T-helper 2 cell (primary cell): ENCODE data around the gene SYPL2.
"Not testable (repeated sequence)": the region's sequence is repeated elsewhere in the genome, so short reads cannot be mapped to it uniquely, and the experiment has no call there.

ENCODE experiments used
- DNase-seq, 5 experiments: peaks; one replicate each; pipeline versions ENCODE4 v3.0.0 to v3.0.0-alpha.2; 2012 to 2022
- total RNA-seq, 2 donors: gene quantifications; one replicate each; lab custom pipeline; 2026; lab: John Stamatoyannopoulos, UW

Gene SYPL2
- total RNA-seq: 0 to 0.07 reads per million in 2 donors

DNA sequence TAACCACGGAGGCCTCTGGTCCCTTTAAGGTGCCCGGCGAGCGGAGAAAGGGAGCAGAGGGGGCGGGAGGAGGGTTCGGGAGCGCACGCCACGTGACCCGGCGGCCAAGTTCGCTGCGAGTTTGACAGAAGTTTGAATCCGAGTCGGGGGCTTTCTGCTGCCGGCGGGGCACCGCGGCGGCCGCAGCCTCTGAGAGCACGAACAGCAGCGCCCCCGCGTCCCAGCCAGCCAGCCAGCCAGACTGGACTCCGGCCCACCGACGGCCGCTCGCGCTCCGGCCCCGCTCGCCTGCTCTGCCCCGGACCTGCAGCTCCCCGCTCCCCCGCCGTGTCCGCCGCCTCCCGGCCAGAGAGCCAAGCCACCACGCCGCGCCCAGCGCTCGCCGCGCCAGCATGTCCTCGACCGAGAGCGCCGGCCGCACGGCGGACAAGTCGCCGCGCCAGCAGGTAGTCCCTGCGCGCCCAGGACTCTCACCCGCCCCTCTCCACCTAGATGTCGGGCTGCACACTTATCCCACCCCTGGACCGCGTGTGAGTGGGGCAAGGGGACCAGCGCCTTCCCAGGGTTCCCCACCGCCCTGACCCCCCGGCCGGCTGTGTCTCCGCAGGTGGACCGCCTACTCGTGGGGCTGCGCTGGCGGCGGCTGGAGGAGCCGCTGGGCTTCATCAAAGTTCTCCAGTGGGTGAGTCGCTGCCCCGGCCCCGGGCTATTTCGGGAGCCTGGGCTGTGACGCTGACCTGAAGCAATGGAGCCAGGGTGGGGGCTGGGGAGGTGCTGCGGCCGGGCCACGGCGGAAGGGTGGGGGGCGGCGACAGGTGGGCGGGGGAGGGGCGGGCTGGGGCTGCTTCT lies at the start of gene SYPL2:
TSS of gene SYPL2 (plus strand) at position 95 of the 849 bp plus-strand sequence. CDS start at position 393, 298 bp downstream.
- DNase-seq: peak in 1 of 5 experiments; percentile 13

GRCh38 chr1:109423498-109423897 lies 42.8 kb upstream of the SYPL2 start:
- DNase-seq: no peak

DNA sequence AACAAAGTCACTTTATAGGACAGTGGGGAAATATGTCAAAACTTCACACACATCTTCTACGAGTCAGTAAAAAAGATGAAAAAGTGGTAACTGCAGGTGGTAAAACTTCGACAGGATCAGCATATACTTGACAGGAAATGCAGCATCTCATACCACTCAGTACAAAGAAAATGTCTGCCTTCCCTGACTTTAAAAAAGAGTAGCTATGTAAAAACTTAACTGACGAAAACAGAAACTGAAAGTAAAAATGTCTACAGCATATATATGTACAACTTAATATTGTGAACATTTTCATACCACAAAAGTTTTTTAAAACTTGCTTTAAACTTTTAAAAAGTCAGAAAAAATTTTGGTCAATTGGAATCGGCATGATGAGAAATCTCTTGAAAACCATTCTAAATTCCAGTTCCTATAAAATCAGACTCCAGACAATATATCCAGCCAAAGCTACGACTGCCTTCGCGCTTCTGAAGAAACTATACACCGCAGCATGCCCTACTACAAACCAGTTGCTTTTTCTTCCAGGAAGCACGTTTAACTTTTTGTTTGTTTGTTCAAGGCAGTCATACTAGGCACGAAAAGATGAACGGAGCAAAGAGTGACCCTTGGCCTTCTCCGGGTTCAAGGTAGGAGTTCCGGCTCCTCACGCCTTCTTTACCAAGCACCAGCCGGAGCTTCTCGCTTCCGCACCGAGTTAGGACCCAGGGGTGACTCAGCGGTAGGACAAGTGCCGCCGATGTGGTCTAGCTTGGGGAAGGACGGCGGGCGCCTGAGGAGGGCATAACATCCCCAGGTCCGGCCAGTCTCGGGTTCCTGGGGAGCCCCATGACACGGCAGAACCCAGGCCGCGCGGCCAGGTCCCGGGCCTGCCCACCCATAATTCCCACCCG lies 40.7 kb upstream of the SYPL2 start:
- peak in 4 of 5 experiments; percentile 43 to 82 (median 52) for DNase-seq

GRCh38 chr1:109426281-109427170 lies 39.8 kb upstream of the SYPL2 start, which contains the start of gene PSMA5:
PSMA5 (minus strand) TSS chr1:109426448; CDS start chr1:109426330, 118 bp downstream.
- DNase-seq: peak; percentile 78 to 100 (median 94)

GRCh38 chr1:109427171-109427467 lies 39.2 kb upstream of the SYPL2 start:
- peak in 1 of 5 experiments; percentile 24 for DNase-seq

GRCh38 chr1:109432336-109432735 lies 34.0 kb upstream of the SYPL2 start:
- no peak for DNase-seq

- no peak for DNase-seq
Observed at GRCh38 chr1:109433322-109433721, 33.0 kb upstream of the SYPL2 start.

DNA sequence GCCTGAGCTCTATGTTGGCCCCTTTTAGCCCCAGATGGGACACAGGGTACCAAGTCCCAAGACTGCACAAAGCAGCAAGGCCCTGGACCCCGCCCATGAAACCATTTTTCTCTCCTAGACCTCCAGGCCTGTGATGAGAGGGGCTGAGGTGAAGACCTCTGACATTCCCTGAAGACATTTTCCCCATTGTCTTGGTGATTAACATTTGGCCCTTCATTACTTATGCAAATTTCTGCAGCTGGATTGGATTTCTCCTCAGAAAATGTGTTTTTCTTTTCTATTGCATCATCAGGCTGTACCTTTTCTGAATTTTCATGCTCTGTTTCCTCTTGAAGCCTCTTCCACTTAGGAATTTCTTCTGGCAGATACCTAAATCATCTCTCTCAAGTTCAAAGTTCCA lies 31.9 kb upstream of the SYPL2 start:
- DNase-seq: no peak

DNA sequence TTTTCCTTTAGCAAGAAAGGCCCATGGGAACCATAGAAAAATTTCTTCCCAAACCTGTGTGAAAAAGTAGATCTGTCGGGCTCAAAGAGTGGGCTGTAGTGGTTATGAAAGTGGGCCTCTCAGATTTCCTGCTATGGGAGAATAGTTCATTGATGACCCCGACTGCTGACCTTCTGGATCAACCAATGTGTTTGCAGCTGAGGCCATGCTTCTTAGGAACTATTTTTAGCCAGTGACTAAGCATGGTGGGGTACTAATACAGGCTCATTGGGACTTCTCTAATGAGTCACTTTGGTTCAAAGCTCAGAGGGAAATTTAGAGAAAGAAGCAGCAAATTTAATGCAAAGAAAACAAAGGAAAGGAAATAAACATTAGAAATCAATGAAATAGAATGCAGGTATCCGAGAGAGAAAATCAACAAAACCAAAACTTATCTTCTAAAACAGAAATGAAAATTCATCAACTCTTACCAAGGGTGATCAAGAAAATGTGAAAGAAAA lies 27.5 kb upstream of the SYPL2 start:
- DNase-seq: no peak

GRCh38 chr1:109441069-109441468 lies 25.3 kb upstream of the SYPL2 start:
- DNase-seq: no peak

DNA sequence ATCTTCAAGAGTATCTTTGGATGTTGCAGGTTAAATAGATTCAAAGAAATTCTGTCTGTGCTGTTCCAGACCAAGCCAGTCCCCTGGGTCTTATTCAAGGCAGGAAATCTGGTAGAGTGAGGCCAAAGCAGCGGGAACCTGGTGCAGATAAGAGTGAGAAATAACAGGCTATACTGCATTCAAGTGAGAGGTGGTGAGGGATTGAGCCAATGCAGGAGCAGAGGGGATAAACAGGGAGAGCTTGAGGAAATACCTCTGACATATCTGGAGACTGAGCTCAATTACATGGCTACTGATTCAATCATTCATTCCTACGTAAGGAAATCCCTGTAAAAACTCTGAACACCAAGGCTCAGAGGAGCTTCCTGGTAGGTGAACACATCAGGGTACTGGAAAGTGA lies 22.9 kb upstream of the SYPL2 start:
- DNase-seq: no peak

GRCh38 chr1:109444346-109444745 lies 22.0 kb upstream of the SYPL2 start:
- no peak for DNase-seq

GRCh38 chr1:109445949-109446695 lies 20.2 kb upstream of the SYPL2 start:
- not testable (repeated sequence) for DNase-seq

DNA sequence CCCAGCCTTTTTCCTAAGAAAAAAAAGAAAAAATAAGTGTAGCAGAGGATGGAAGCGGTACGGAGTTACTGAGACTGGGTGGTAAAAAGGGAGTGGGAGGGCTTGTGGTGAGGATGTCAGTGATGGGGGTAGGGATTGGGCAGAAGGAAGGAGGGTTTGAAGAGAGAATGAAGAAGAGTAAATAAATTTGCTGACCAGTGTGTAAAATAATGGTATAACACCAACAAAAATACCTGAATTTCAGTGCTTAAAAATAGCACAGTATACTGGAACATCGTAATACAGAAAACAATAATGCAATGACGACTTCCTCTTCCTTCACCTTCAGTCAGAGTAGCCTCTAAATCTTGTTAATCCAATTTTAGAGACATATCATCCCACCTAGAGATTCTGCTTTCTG lies 18.8 kb upstream of the SYPL2 start:
- no peak for DNase-seq

DNA sequence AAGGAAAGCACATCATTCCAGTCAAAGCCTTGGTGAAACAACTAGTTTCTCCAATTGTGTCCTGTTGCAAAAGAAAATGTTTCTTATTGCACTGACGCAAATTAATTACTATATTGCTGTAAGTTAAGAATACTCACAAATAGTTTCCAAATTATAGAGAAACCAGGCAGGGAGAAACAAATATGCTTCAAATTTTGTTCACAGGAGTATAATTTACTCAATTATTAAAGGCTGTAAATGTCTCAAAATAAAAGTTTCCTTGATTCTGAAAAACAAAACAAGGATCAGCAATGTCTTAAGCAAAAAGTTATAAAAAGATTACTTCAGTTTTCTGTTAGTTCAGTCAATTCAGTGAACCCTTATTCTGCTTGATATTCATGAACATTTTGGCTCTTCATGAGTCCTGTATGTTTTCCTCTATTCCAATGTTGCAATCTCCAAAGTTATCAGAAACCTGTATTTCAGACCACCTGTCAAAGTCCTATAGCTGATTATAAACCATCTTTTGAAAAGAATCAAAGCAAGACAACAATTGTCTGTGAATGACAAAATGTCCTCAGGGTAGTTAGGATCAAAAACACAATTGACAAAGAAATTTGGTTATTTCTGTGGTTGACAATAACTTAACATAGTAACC lies 11.7 kb upstream of the SYPL2 start:
- DNase-seq: no peak

DNA sequence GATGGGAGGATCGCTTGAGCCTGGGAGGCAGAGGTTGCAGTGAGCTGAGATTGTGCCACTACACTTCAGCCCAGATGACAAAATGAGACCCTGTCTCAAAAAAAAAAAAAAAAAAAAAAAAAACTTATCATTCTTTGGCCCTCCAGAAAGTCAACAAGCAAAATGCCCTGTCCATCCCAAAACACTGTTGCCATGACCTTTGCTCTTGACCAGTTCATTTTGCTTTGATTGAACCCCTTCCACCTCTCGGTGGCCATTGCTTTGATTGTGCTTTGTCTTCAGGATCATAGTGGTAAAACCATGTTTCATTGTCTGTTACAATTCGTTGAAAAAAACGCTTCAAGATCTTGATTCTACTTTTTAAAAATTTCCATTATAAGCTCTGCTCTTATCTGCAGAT lies 8.5 kb upstream of the SYPL2 start:
- no peak for DNase-seq

DNA sequence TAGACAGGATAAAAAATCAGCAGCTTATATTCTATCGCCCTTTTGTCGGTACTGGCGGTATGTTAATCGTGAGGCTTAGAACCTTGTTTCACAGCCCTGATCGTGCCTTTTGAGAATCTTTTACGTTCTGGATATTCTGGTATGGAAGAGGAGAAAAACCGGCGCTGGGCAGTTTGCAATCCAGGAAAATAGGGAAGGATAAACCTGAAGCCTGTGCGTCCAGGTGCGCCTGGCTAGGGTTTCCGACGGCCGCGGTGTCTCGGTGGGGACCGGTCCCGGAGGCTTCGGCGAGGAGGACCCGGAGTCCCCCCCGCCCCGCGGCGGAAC lies 258 bp upstream of the SYPL2 start:
- no peak for DNase-seq

GRCh38 chr1:109467301-109467777 lies 993 bp downstream of the SYPL2 start:
- no peak for DNase-seq

DNA sequence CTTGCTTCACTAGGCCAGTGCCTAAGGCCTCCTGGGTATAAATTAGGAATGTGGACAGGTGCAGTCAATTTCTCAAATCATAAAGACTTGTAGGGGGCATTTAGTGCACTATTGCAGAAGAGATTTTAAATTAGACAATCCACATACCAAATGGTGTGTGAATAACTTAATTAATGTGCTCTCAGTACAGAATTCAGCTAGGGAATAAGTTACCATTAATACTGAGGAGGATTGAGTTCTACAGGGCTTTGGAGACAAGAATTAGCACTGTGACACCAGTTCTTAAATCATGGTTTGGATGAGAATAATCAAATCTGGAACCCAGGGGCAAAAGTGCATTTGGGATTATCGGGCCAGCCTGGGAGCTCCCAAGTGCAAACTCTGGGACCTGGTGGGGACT lies 1.7 kb downstream of the SYPL2 start:
- DNase-seq: no peak

DNA sequence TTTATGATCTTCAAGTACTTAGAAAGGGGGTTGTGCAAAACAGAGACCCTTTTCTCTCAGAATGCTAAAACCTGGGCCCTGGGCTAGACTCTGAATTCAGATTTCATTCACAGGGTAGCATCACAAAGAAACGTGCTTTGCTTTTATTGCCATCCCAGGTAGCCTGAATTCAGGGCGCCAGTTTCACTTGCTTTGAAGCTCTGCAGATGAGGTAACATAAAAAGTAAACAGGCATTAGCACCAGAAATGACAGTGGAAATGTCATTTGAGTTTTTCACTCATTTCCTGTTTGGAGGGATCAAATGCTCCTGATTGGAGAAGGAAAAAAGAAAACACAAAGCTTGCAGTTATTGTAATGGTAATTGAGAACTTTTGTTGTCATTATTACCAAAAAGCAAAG lies 2.6 kb downstream of the SYPL2 start:
- DNase-seq: no peak

- no peak for DNase-seq
Observed at GRCh38 chr1:109470245-109470644, 3.9 kb downstream of the SYPL2 start.
